K562 (cell line): Measurements from ENCODE around the gene ZNF83. TPM values are rescaled to one million over a fixed set of nuclear protein-coding genes. Genes with fewer than 3 reads are reported as not detected.
A peak's percentile ranks its signal among the peaks of the same experiment; 100 is the strongest.
"Not testable (repeated sequence)": the region's sequence is repeated elsewhere in the genome, so short reads cannot be mapped to it uniquely, and the experiment has no call there.

Experiments used
- ATAC-seq: fragments of 200-7000 bp; cut with Tn5 transposase; 3 replicates; pipeline ENCODE4 v1.9.1; 2020; ENCODE audit warnings: moderate library complexity
- BruUV-seq: library from RNA; stranded (reverse); fragments of 400-500 nt; replicated peaks from 2 replicates; lab custom pipeline; 2021; lab: Mats Ljungman, UMichigan
- CTCF ChIA-PET: fragments of 300-600 bp; formaldehyde crosslinking; extraction: SDS; loops from one replicate; lab custom pipeline; 2021; ENCODE audit warnings: low intra/inter-chr PET ratio; lab: Yijun Ruan, JAX
- POLR2A ChIA-PET: fragments of 300-600, 350-650 bp; sonication (Branson Sonifier 250); formaldehyde crosslinking; extraction: SDS; loops from one replicate; lab custom pipeline; 2021; ENCODE audit warnings: antibody characterized with exemption, inconsistent platforms; lab: Yijun Ruan, JAX
- DNase-seq, 4 experiments: peaks; one replicate each; pipeline versions ENCODE4 v3.0.0 to v3.0.0-alpha.2; 2011 to 2018; ENCODE audit warnings: low spot score in 3 of 4, mixed read lengths in 3 of 4; ENCODE audit errors: extremely low read depth in 1 of 4
- FAIRE-seq: peaks from 2 replicates; lab custom pipeline; 2011; peaks lifted over from hg19 to GRCh38; lab: Jason Lieb, UNC
- H2AFZ ChIP-seq: 2 replicates; pipeline ENCODE4 v1.6.0; 2011; ENCODE audit warnings: low read depth, low read length, control low read depth, inconsistent platforms
- H3K27ac ChIP-seq: fragments of 200-600 bp; 3 replicates; pipeline ENCODE4 v1.8.0; 2011; ENCODE audit warnings: low read depth, mild to moderate bottlenecking, control low read depth, inconsistent platforms, low read length, moderate library complexity, mixed read lengths; ENCODE audit errors: extremely low read depth
- H3K27me3 ChIP-seq, 2 experiments: fragments of 300-600 bp in 1 of 2; 2 replicates in 1 of 2; 3 replicates in 1 of 2; pipeline versions ENCODE4 v1.6.0 to v1.8.0; 2011; ENCODE audit warnings: inconsistent platforms in 2 of 2, low read length in 2 of 2, mild to moderate bottlenecking in 1 of 2, mixed read lengths in 1 of 2, moderate library complexity in 1 of 2; ENCODE audit not compliant: control insufficient read depth in 2 of 2, insufficient read depth in 2 of 2
- H3K36me3 ChIP-seq: fragments of 300-600 bp; 3 replicates; pipeline ENCODE4 v1.8.0; 2011; ENCODE audit warnings: mild to moderate bottlenecking, low read length, inconsistent platforms; ENCODE audit not compliant: control insufficient read depth, insufficient read depth
- H3K4me1 ChIP-seq, 2 experiments: fragments of 200-600 bp in 1 of 2; replicated peaks in 1 of 2; 2 replicates in 1 of 2; 3 replicates in 1 of 2; pipeline versions ENCODE4 v1.5.1 to v1.8.0; 2011; ENCODE audit warnings: inconsistent platforms in 2 of 2, low read length in 2 of 2, mild to moderate bottlenecking in 1 of 2, mixed read lengths in 1 of 2, moderate library complexity in 1 of 2; ENCODE audit not compliant: control insufficient read depth in 2 of 2, insufficient read depth in 2 of 2
- H3K4me2 ChIP-seq: 2 replicates; pipeline ENCODE4 v1.6.1; 2011; ENCODE audit warnings: low read length, control low read depth, inconsistent platforms, mixed read lengths; ENCODE audit not compliant: insufficient read depth
- H3K4me3 ChIP-seq: fragments of 200-600 bp; sonication (generic), shearing (Covaris generic); 2 replicates; pipeline ENCODE4 v1.5.1; 2016; ENCODE audit warnings: control low read depth, inconsistent platforms
- H3K79me2 ChIP-seq: fragments of 200-600 bp; 3 replicates; pipeline ENCODE4 v1.8.0; 2011; ENCODE audit warnings: low read length, inconsistent platforms; ENCODE audit not compliant: control insufficient read depth, insufficient read depth
- H3K9ac ChIP-seq, 2 experiments: 2 replicates each; pipeline versions ENCODE4 v1.6.0 to v1.6.1; 2011; ENCODE audit warnings: low read depth in 2 of 2, low read length in 2 of 2, control low read depth in 1 of 2, inconsistent platforms in 1 of 2, mild to moderate bottlenecking in 1 of 2, mixed read lengths in 1 of 2; ENCODE audit not compliant: insufficient read depth in 1 of 2
- H3K9me1 ChIP-seq: one replicate; pipeline ENCODE4 v1.6.0; 2011; ENCODE audit warnings: inconsistent platforms, mild to moderate bottlenecking, low read length, moderate library complexity; ENCODE audit not compliant: control insufficient read depth, insufficient read depth
- H3K9me3 ChIP-seq: replicated peaks from 2 replicates; pipeline ENCODE4 v1.5.1; 2011; ENCODE audit warnings: low read depth, low read length, inconsistent platforms; ENCODE audit not compliant: control insufficient read depth, insufficient read depth
- H4K20me1 ChIP-seq: replicated peaks from 2 replicates; pipeline ENCODE4 v1.6.1; 2011; ENCODE audit warnings: low read length, inconsistent platforms, mixed read lengths; ENCODE audit not compliant: control insufficient read depth, insufficient read depth
- ARID1B ChIP-seq: fragments of 450-650 bp; IDR thresholded peaks from 2 replicates; pipeline ENCODE4 v1.6.1; 2016; ENCODE audit warnings: antibody characterized with exemption, mild to moderate bottlenecking, inconsistent platforms
- CTCF ChIP-seq, 3 experiments: IDR thresholded peaks in 2 of 3; conservative IDR thresholded peaks in 1 of 3; 2 replicates each; pipeline ENCODE4 v1.5.1; 2011 to 2012; ENCODE audit warnings: low read length in 3 of 3, mild to moderate bottlenecking in 3 of 3, control low read depth in 2 of 3, improper control_type of control experiment in 1 of 3, inconsistent platforms in 1 of 3, low read depth in 1 of 3, mixed read lengths in 1 of 3, moderate library complexity in 1 of 3; ENCODE audit not compliant: insufficient read depth in 2 of 3
- MLLT1 ChIP-seq, 2 experiments: fragments of 450-650 bp; IDR thresholded peaks; 2 replicates each; pipeline ENCODE4 v1.6.1; 2016
- PKNOX1 ChIP-seq: fragments of 450-650 bp; IDR thresholded peaks from 2 replicates; pipeline ENCODE4 v1.6.1; 2016
- POLR2AphosphoS2 ChIP-seq: IDR thresholded peaks from 2 replicates; pipeline ENCODE4 v1.6.1; 2012; ENCODE audit warnings: low read length, improper control_type of control experiment
- RAD21 ChIP-seq, 2 experiments: fragments of 250-450 bp in 1 of 2; fragments of 450-650 bp in 1 of 2; sonication (Bioruptor Pico) in 1 of 2; formaldehyde crosslinking in 1 of 2; IDR thresholded peaks in 1 of 2; conservative IDR thresholded peaks in 1 of 2; 2 replicates each; pipeline versions ENCODE4 v1.4.0 to v1.8.0; 2020 to 2022; ENCODE audit warnings: mild to moderate bottlenecking in 2 of 2, moderate library complexity in 1 of 2
- SMARCA4 ChIP-seq: fragments of 450-650 bp; IDR thresholded peaks from 2 replicates; pipeline ENCODE4 v1.6.1; 2016
- SMARCA5 ChIP-seq: fragments of 450-650 bp; IDR thresholded peaks from 2 replicates; pipeline ENCODE4 v1.6.1; 2016
- SMARCE1 ChIP-seq: fragments of 450-650 bp; IDR thresholded peaks from 2 replicates; pipeline ENCODE4 v1.7.1; 2016; ENCODE audit warnings: mild to moderate bottlenecking
- WGBS: fragments of 100-300 bp; shearing (Covaris generic); methylation state at CpG from one replicate; pipeline ENCODE4 v1.1.6; 2016; ENCODE audit warnings: low coverage, mixed read lengths; ENCODE audit not compliant: insufficient coverage; ENCODE audit errors: missing lambda C conversion rate; 5-methylcytosine and 5-hydroxymethylcytosine counted together
- in situ Hi-C: fragments of 300-500 bp; cut with MboI; formaldehyde crosslinking; loops from 4 replicates; pipeline ENCODE4 v1.15.0; 2018; ENCODE audit warnings: inconsistent platforms, mixed read lengths
- intact Hi-C: fragments of 100-400 bp; cut with micrococcal nuclease; formaldehyde crosslinking; loops from 2 replicates; pipeline ENCODE4 v1.14.2; 2022
- polyA plus RNA-seq, 8 experiments: library from polyadenylated mRNA; depleted of rRNA in 4 of 8; stranded (reverse) in 5 of 8; unstranded in 3 of 8; fragments of >200 nt; fragmentation: Nextera tagmentation in 2 of 8; fragmentation: Illumina TruSeq in 1 of 8; extraction: Ambion mirVana in 2 of 8; extraction: Trizol in 1 of 8; gene quantifications; 2 replicates each; pipeline versions ENCODE4 v1.2.1 to v1.2.3, GENCODE V29; 2011 to 2014; ENCODE audit warnings: inconsistent platforms in 1 of 8, missing spikeins in 1 of 8
- total RNA-seq, 7 experiments: library from RNA; depleted of rRNA in 6 of 7; stranded (reverse); fragments of >200 nt in 6 of 7; fragmentation: Illumina TruSeq in 2 of 7; extraction: Trizol in 2 of 7; gene quantifications; 2 replicates each; pipeline versions ENCODE4 v1.2.1 to v1.2.3, GENCODE V29; 2011 to 2021; ENCODE audit warnings: low replicate concordance in 1 of 7

Gene ZNF83
- total and polyA plus RNA-seq, 9 of the 15 experiments (the other 6 are each of a cell fraction or from before 2014, with no cell fraction given), result 18.6 to 74.3 (median 51.9) TPM

- peak overlapping the region; percentile 80 for H3K4me2 ChIP-seq
- CTCF ChIA-PET, H3K9me3 ChIP-seq, H4K20me1 ChIP-seq, in situ Hi-C loops, H3K9me1 ChIP-seq, H3K27me3 ChIP-seq, BruUV-seq: not testable (repeated sequence)
- peaks cover 5 to 14% of the 10 kb centered on the region in 2 experiments; a peak in 3 of 5 replicates for H3K4me1 ChIP-seq
- H3K36me3 ChIP-seq, result peaks cover 18% of the 10 kb centered on the region; the same call in 1 of the 3 replicates
- peak; percentile 16 for ATAC-seq
- intact Hi-C loops, result loop anchor here (10.0 kb wide), 1 partner anchor 123 kb away; no protein-coding TSS in a partner anchor
- TF ChIP-seq PKNOX1, result peak; percentile 38
- TF ChIP-seq SMARCA5, result peak; percentile 71
- 0 out of 4 replicates have a peak, but pooled peaks of 1 of the 2 experiments have one; percentile 36 for TF ChIP-seq MLLT1 (IDR thresholded peaks at IDR 0.05)
- 0 out of 2 replicates have a peak, but pooled peaks have one; percentile 9 for TF ChIP-seq POLR2AphosphoS2
- 0 out of 2 replicates have a peak, but pooled peaks have one; percentile 33 for TF ChIP-seq SMARCA4
- TF ChIP-seq CTCF (IDR thresholded peaks at IDR 0.05 in 2 of 3, conservative IDR thresholded peaks at IDR 0.05 in 1 of 3; ENCODE audit: insufficient read depth in 2 of 3, low read depth in 1 of 3, low read length in 3 of 3), result 0 out of 6 replicates have a peak, but pooled peaks of 1 of the 3 experiments have one; percentile 11
- TF ChIP-seq RAD21 (CRISPR knock-in tag; conservative IDR thresholded peaks at IDR 0.05 in 1 of 2, IDR thresholded peaks at IDR 0.05 in 1 of 2), result peak in 1 of 2 experiments; percentile 25; a peak in 2 of 4 replicates
- TF ChIP-seq SMARCE1, result 0 out of 2 replicates have a peak, but pooled peaks have one; percentile 41
- 0 out of 2 replicates have a peak, but pooled peaks have one; percentile 10 for TF ChIP-seq ARID1B
- H3K27ac ChIP-seq, result peak overlapping the region; percentile 73; the same call in 2 of the 3 replicates
- peak; percentile 83 for FAIRE-seq
- peaks cover 39% of the 10 kb centered on the region for H3K79me2 ChIP-seq
- peak overlapping the region; percentile 47 for H3K4me3 ChIP-seq
- POLR2A ChIA-PET, result interaction anchor here (0.6 to 1.0 kb wide), 3 partner anchors 35 to 1055 kb away, joined by 3 read pairs; no protein-coding TSS in a partner anchor
- WGBS, result 42% methylated on average over 2 of the region's 3 CpGs
- H2AFZ ChIP-seq, result peak overlapping the region; percentile 69
- H3K9ac ChIP-seq, result peak overlapping the region; percentile 83 to 87
- peak in 1 of 4 experiments; percentile 40 for DNase-seq
Measured at GRCh38 chr19:52601974-52602366, 36.2 kb downstream of the ZNF83 start.
